ENCODE measurements around the gene FOCAD.

DNA sequence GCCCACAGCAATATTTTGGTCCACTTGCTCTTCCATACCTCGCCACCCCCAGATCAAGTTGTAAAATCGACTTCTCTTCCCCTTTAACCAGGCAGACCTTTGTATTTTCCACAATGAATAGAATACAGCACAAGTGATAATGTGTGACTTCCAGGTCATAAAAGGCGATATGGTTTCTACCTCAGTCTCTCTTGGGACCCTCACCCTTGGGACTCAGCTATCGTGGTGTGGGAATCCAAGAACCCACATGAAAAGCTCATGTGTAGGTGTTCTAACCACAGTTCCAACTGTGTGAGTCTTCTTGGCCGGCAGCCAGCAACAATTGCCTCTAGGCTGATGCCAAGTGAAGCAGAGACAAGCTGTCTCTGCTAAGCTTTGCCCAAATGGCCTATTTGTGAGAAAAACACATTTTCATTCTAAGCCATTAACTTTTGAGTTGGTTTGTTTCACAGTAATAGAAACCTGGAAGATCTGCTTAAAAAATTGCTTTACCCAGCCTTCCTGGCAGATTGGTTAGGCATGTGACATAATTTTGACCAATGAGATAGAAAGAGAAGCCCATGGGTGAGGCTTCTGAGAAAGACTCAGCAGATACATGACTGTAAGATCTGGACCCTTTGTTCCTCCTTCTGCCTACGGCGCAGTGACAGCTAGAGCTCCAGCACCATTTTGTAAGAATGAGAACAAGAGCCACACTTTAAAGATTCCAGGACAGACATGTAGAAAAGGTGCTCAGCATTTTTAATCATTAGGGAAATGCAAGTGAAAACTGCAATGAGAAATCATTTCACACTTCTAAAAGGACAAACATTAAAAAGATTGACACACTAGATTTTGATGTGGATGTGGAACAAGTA is 43.5 kb upstream of the FOCAD start:
- TF ChIP-seq, protein P1, sequence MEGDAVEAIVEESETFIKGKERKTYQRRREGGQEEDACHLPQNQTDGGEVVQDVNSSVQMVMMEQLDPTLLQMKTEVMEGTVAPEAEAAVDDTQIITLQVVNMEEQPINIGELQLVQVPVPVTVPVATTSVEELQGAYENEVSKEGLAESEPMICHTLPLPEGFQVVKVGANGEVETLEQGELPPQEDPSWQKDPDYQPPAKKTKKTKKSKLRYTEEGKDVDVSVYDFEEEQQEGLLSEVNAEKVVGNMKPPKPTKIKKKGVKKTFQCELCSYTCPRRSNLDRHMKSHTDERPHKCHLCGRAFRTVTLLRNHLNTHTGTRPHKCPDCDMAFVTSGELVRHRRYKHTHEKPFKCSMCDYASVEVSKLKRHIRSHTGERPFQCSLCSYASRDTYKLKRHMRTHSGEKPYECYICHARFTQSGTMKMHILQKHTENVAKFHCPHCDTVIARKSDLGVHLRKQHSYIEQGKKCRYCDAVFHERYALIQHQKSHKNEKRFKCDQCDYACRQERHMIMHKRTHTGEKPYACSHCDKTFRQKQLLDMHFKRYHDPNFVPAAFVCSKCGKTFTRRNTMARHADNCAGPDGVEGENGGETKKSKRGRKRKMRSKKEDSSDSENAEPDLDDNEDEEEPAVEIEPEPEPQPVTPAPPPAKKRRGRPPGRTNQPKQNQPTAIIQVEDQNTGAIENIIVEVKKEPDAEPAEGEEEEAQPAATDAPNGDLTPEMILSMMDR (conservative IDR thresholded peaks at IDR 0.05; ENCODE audit: low read depth, low read length), result no peak
- TF ChIP-seq EZH2phosphoT487 (IDR thresholded peaks at IDR 0.05; ENCODE audit: borderline replicate concordance, low read length) (no peak), EZH2 (IDR thresholded peaks at IDR 0.05; ENCODE audit: low read length, unreplicated experiment) (no peak)

Measured in PC-3 (cell line).